GM19328 (cell line): Measurements from ENCODE around the gene CHL1.

Experiments
- ATAC-seq: cut with Tn5 transposase; IDR thresholded peaks from one replicate; pipeline ENCODE4 v1.9.1; 2021; ENCODE audit warnings: mild to moderate bottlenecking, moderate library complexity; ENCODE audit not compliant: unreplicated experiment

Gene CHL1

GRCh38 chr3:454986-455385 is 258.4 kb downstream of the CHL1 start:
- no peak for ATAC-seq

GRCh38 chr3:458124-458523 is 261.6 kb downstream of the CHL1 start:
- no peak for ATAC-seq

- no peak for ATAC-seq
Observed at GRCh38 chr3:458653-459310, 262.2 kb downstream of the CHL1 start.
